Loucy (cell line): ENCODE measurements around the gene GGPS1.

Source experiments
- CTCF ChIP-seq: fragments of 200-600 bp; sonication (generic); conservative IDR thresholded peaks from 2 replicates; pipeline ENCODE4 v1.5.1; 2014; ENCODE audit warnings: mild to moderate bottlenecking, antibody characterized with exemption, low read length
- EZH2phosphoT487 ChIP-seq: fragments of 200-600 bp; IDR thresholded peaks from 2 replicates; pipeline ENCODE4 v1.6.1; 2018; ENCODE audit warnings: antibody characterized with exemption, mild to moderate bottlenecking, moderate library complexity, borderline replicate concordance

GRCh38 chr1:235278915-235279292, 49.5 kb upstream of the GGPS1 start:
- no peak for TF ChIP-seq CTCF
- TF ChIP-seq EZH2phosphoT487 = no peak
